GM19395 (cell line): ENCODE results near the gene CYP2W1.
"Not testable (repeated sequence)": the region's sequence is repeated elsewhere in the genome, so short reads cannot be mapped to it uniquely, and the experiment has no call there.

ENCODE experiments used
- ATAC-seq: cut with Tn5 transposase; IDR thresholded peaks from one replicate; pipeline ENCODE4 v1.9.1; 2021; ENCODE audit warnings: mild to moderate bottlenecking, moderate library complexity; ENCODE audit not compliant: unreplicated experiment

The CYP2W1 gene

GRCh38 chr7:992709-993607, 10.0 kb downstream of the CYP2W1 start:
- ATAC-seq: peak; percentile 82

GRCh38 chr7:994592-995308, 11.8 kb downstream of the CYP2W1 start:
- no peak for ATAC-seq

- ATAC-seq: no peak
Observed at GRCh38 chr7:995571-995970, 12.6 kb downstream of the CYP2W1 start.

GRCh38 chr7:996079-996872, 13.3 kb downstream of the CYP2W1 start:
- ATAC-seq: no peak

GRCh38 chr7:997404-998395, 14.7 kb downstream of the CYP2W1 start:
- no peak for ATAC-seq

- no peak for ATAC-seq
Observed at GRCh38 chr7:999149-999879, 16.3 kb downstream of the CYP2W1 start.

- no peak for ATAC-seq
Observed at GRCh38 chr7:999941-1000935, 17.3 kb downstream of the CYP2W1 start.

GRCh38 chr7:1001069-1001770, 18.2 kb downstream of the CYP2W1 start:
- ATAC-seq: not testable (repeated sequence)

- not testable (repeated sequence) for ATAC-seq
Observed at GRCh38 chr7:1002026-1002425, 19.0 kb downstream of the CYP2W1 start.

- not testable (repeated sequence) for ATAC-seq
Observed at GRCh38 chr7:1002445-1002844, 19.5 kb downstream of the CYP2W1 start.

- no peak for ATAC-seq
Observed at GRCh38 chr7:1004018-1004852, 21.3 kb downstream of the CYP2W1 start.

- no peak for ATAC-seq
Observed at GRCh38 chr7:1005303-1005702, 22.3 kb downstream of the CYP2W1 start.

GRCh38 chr7:1007901-1008300, 24.9 kb downstream of the CYP2W1 start:
- no peak for ATAC-seq

GRCh38 chr7:1008733-1009363, 25.9 kb downstream of the CYP2W1 start:
- ATAC-seq: no peak

- ATAC-seq: no peak
Observed at GRCh38 chr7:1009747-1010146, 26.8 kb downstream of the CYP2W1 start.

GRCh38 chr7:1010226-1010625, 27.2 kb downstream of the CYP2W1 start:
- no peak for ATAC-seq
